Activated CD8-positive, alpha-beta T cell treated with anti-CD3 and anti-CD28 coated beads for 36 hours (primary cell): ENCODE data around the gene FOXP1. TPM values are rescaled to one million over a fixed set of nuclear protein-coding genes. Genes with fewer than 3 reads are reported as not detected.

Source experiments
- ATAC-seq: fragments of 200-7000 bp; cut with Tn5 transposase; one replicate; pipeline ENCODE4 v1.10.0; 2021; ENCODE audit warnings: mild to moderate bottlenecking, moderate library complexity
- CTCF ChIA-PET: fragments of 350-600 bp; sonication (Branson Sonifier 250); formaldehyde crosslinking; loops from one replicate; lab custom pipeline; 2021; ENCODE audit warnings: antibody characterized with exemption; lab: Charles Lee
- POLR2A ChIA-PET: fragments of 350-600 bp; sonication (Branson Sonifier 250); formaldehyde crosslinking; loops from one replicate; lab custom pipeline; 2021; ENCODE audit warnings: antibody characterized with exemption; lab: Charles Lee
- DNase-seq: peaks from one replicate; pipeline ENCODE4 v3.0.0-alpha.2; 2020
- H3K27ac Mint-ChIP-seq: one replicate; pipeline ENCODE4 v1.8.0; 2021; ENCODE audit warnings: mild to moderate bottlenecking, mixed read lengths
- H3K27me3 Mint-ChIP-seq: one replicate; pipeline ENCODE4 v1.8.0; 2021; ENCODE audit warnings: mixed read lengths
- H3K36me3 Mint-ChIP-seq: one replicate; pipeline ENCODE4 v1.8.0; 2021; ENCODE audit warnings: low read depth, mixed read lengths
- H3K4me1 Mint-ChIP-seq: one replicate; pipeline ENCODE4 v1.8.0; 2021; ENCODE audit warnings: low read depth, mixed read lengths
- H3K4me3 Mint-ChIP-seq: one replicate; pipeline ENCODE4 v1.8.0; 2021; ENCODE audit warnings: mild to moderate bottlenecking, moderate library complexity, mixed read lengths
- H3K9me3 Mint-ChIP-seq: one replicate; pipeline ENCODE4 v1.8.0; 2021; ENCODE audit warnings: mixed read lengths
- intact Hi-C: fragments of 100-400 bp; cut with micrococcal nuclease; formaldehyde crosslinking; loops from one replicate; pipeline ENCODE4 v1.10.0; 2022
- total RNA-seq, 2 experiments: library from RNA; stranded (reverse); gene quantifications; one replicate each; pipeline ENCODE4 v1.2.3, GENCODE V29; 2021
- TF ChIP-seq, protein P1 (sequence below): fragments of 200-600 bp; IDR thresholded peaks from one replicate; pipeline ENCODE4 v1.8.0; 2022; ENCODE audit warnings: antibody characterized with exemption, mild to moderate bottlenecking

The FOXP1 gene
- total RNA-seq, 2 experiments from 2014 or later: 145 to 153 TPM

DNA sequence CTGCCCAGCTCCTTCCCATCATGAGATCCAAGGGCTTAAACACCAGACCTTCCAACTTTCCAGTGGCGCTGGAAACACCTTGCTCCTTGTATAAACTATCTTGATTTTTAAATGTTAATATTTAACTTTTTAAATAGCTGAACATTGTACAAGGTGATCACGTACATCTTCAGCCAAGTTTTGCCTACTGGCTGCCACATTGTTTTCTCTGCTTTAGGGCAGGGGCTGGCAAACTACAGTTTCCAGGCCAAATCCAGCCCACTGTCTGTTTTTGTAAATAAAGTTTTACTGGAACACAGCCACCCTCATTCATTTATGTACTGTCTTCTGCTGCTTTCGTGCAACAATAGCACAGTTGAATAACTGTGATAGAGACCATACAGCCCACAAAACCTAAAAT lies 27.6 kb upstream of the FOXP1 start:
- H3K4me1 Mint-ChIP-seq: peaks cover 2% of the 10 kb centered on the region
- peaks cover 9% of the 10 kb centered on the region for H3K36me3 Mint-ChIP-seq
- H3K27me3 Mint-ChIP-seq: no peaks in the 10 kb centered on the region
- ChIA-PET POLR2A (no interaction called here), CTCF (no interaction called here)
- H3K9me3 Mint-ChIP-seq: peaks cover 12% of the 10 kb centered on the region
- no peak for ATAC-seq
- H3K27ac Mint-ChIP-seq: no peak overlapping the region
- no peak overlapping the region for H3K4me3 Mint-ChIP-seq
- intact Hi-C loops: no loop called here
- DNase-seq: no peak
- TF ChIP-seq, protein P1, sequence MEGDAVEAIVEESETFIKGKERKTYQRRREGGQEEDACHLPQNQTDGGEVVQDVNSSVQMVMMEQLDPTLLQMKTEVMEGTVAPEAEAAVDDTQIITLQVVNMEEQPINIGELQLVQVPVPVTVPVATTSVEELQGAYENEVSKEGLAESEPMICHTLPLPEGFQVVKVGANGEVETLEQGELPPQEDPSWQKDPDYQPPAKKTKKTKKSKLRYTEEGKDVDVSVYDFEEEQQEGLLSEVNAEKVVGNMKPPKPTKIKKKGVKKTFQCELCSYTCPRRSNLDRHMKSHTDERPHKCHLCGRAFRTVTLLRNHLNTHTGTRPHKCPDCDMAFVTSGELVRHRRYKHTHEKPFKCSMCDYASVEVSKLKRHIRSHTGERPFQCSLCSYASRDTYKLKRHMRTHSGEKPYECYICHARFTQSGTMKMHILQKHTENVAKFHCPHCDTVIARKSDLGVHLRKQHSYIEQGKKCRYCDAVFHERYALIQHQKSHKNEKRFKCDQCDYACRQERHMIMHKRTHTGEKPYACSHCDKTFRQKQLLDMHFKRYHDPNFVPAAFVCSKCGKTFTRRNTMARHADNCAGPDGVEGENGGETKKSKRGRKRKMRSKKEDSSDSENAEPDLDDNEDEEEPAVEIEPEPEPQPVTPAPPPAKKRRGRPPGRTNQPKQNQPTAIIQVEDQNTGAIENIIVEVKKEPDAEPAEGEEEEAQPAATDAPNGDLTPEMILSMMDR: no peak

DNA sequence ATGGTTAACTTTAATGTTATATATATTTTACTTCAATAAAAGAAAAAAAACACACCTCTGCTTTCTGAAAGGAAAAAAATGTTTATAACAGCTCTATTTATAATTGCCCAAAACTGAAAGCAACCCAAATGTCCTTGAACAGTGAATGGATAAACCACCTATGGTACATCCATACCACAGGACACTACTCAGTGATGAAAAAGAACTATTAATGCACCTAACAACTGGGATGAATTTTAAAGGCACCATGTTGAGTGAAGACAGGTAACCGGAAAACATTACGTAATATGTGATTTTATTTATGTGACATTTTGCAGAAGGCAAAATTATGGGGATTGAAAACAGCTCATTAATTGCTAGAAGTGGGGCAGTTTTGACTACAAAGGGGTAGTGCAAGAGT lies 23.8 kb upstream of the FOXP1 start:
- ATAC-seq (no peak), DNase-seq (no peak)
- POLR2A ChIA-PET: no interaction called here
- H3K4me3 Mint-ChIP-seq: no peak overlapping the region
- intact Hi-C loops: no loop called here
- H3K4me1 Mint-ChIP-seq: no peaks in the 10 kb centered on the region
- TF ChIP-seq, protein P1: no peak
- no peak overlapping the region for H3K27ac Mint-ChIP-seq
- peaks cover 12% of the 10 kb centered on the region for H3K9me3 Mint-ChIP-seq
- no peaks in the 10 kb centered on the region for H3K27me3 Mint-ChIP-seq
- peaks cover 8% of the 10 kb centered on the region for H3K36me3 Mint-ChIP-seq
- CTCF ChIA-PET: interaction anchor here (1.2 to 1.5 kb wide), 2 partner anchors 15 to 74 kb away, joined by 3 read pairs; no protein-coding TSS in a partner anchor

DNA sequence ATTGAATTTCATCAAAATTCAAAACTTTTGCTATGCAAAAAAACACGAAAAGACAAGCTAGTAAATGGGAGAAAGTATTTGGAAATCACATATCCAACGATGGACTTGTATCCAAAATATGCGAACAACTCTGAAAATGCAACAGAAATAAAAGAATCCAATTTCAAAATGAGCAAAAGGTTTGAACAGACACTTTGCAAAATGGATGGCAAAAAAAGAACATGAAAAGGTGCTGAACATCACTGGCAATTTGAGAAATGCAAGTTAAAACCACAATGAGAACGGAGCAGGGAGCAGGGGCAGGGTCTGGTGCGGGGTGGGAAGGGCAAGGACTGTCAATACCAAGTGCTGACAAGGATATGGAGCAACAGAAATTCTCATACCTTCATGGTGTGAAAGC lies 23.1 kb upstream of the FOXP1 start:
- Mint-ChIP-seq H3K4me3 (no peak overlapping the region), H3K27me3 (no peaks in the 10 kb centered on the region), H3K9me3 (peaks cover 8% of the 10 kb centered on the region), H3K36me3 (peaks cover 7% of the 10 kb centered on the region), H3K4me1 (peaks cover 6% of the 10 kb centered on the region), H3K27ac (no peak overlapping the region)
- intact Hi-C loops: no loop called here
- DNase-seq (no peak), ATAC-seq (no peak)
- ChIA-PET POLR2A (no interaction called here), CTCF (interaction anchor here (1.2 to 1.5 kb wide), 2 partner anchors 15 to 75 kb away, joined by 3 read pairs; no protein-coding TSS in a partner anchor)
- TF ChIP-seq, protein P1: no peak

DNA sequence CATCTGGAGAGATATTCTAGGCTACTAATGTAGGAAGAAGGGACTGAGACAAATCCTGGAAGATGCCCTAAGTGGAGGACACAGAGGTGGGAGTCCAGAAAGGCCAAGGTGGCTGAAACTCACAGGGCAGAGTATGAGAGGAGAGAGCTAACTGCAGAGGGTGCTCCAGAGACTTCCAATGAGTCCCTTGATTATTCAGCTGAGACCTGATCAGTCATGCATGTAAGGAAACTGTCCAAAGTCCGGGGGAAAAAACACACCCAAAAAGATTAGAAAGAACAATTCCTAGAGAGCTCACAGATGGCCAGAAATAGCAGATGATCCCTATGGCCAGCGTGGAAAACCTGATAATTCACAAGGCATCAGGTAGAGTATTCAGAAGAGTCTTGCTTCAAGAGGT lies 18.7 kb upstream of the FOXP1 start:
- TF ChIP-seq, protein P1: no peak
- DNase-seq (no peak), ATAC-seq (no peak)
- ChIA-PET POLR2A (interaction anchor here (1.4 kb wide), 1 partner anchor 13 kb away, joined by 4 read pairs; no protein-coding TSS in a partner anchor), CTCF (interaction anchor here (1.2 kb wide), 2 partner anchors 60 to 79 kb away, joined by 3 to 5 read pairs; no protein-coding TSS in a partner anchor)
- H3K4me3 Mint-ChIP-seq: no peak overlapping the region
- H3K9me3 Mint-ChIP-seq: peaks cover 5% of the 10 kb centered on the region
- H3K27me3 Mint-ChIP-seq: no peaks in the 10 kb centered on the region
- peaks cover 20% of the 10 kb centered on the region for H3K4me1 Mint-ChIP-seq
- intact Hi-C loops: no loop called here
- no peak overlapping the region for H3K27ac Mint-ChIP-seq
- H3K36me3 Mint-ChIP-seq: peaks cover 4% of the 10 kb centered on the region

DNA sequence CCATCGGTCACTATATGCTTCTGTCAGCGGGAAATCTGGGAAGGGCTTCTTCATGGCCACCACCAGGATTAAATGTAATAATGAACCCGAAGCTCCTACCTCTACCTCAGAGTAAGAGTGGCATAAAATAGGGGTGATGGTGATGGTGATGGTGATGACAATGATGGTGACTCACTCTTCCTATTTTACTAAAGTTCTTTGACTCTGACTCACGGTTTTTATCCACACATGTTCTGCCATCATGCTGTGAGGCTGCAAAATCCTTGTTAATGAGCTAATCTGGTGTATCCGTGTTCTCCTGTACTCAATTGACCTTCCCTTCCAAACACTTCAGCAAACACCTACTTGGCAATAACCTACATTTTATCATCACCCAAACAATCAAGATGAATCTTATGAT lies 18.3 kb upstream of the FOXP1 start:
- H3K4me3 Mint-ChIP-seq: no peak overlapping the region
- H3K4me1 Mint-ChIP-seq: peaks cover 20% of the 10 kb centered on the region
- no peak overlapping the region for H3K27ac Mint-ChIP-seq
- peaks cover 4% of the 10 kb centered on the region for H3K36me3 Mint-ChIP-seq
- H3K27me3 Mint-ChIP-seq: no peaks in the 10 kb centered on the region
- ChIA-PET POLR2A (interaction anchor here (1.4 kb wide), 1 partner anchor 14 kb away, joined by 4 read pairs; no protein-coding TSS in a partner anchor), CTCF (interaction anchor here (1.2 kb wide), 2 partner anchors 61 to 79 kb away, joined by 3 to 5 read pairs; no protein-coding TSS in a partner anchor)
- H3K9me3 Mint-ChIP-seq: peaks cover 4% of the 10 kb centered on the region
- DNase-seq (no peak), ATAC-seq (peak; percentile 61)
- intact Hi-C loops: no loop called here
- TF ChIP-seq, protein P1: no peak
